ENCODE results near the gene ZBTB46. TPM values are rescaled to one million over a fixed set of nuclear protein-coding genes. Genes with fewer than 3 reads are reported as not detected.

Gene ZBTB46
- total and polyA plus RNA-seq, 10 of the 15 experiments (the other 5 are each of a cell fraction or from before 2014, with no cell fraction given), result 0.15 to 0.92 (median 0.34) TPM

GRCh38 chr20:63701329-63702035 lies 129.6 kb downstream of the ZBTB46 start:
- H3K4me3 ChIP-seq, result no peak overlapping the region
- SMC1A ChIA-PET (ENCODE audit: uncharacterized antibody, unreplicated experiment), result interaction anchor here (0.9 kb wide), 1 partner anchor 164 kb away, joined by 3 read pairs; the partner anchor contains the start of gene TPD52L2
- CTCF ChIA-PET, result no interaction called here
- POLR2A ChIA-PET, result interaction anchor here (0.6 kb wide), 1 partner anchor 190 kb away, joined by 4 read pairs; no protein-coding TSS in a partner anchor
- DNase-seq (ENCODE audit: low read depth, low spot score) (no peak), ATAC-seq (no peak), FAIRE-seq (no peak)
- H3K79me2 ChIP-seq (ENCODE audit: control insufficient read depth, insufficient read depth, low read length), result peaks cover 6% of the 10 kb centered on the region
- intact Hi-C loops (cut with micrococcal nuclease; ENCODE audit: unreplicated experiment) (no loop called here), in situ Hi-C loops (cut with MboI) (no loop called here)
- H3K36me3 ChIP-seq (ENCODE audit: control insufficient read depth in 2 of 2, insufficient read depth in 2 of 2, low read length in 1 of 2), result peaks cover 5 to 7% of the 10 kb centered on the region in 2 experiments; a peak in 3 of 4 replicates
- no peaks in the 10 kb centered on the region for H3K27me3 ChIP-seq (replicated peaks in 1 of 2; ENCODE audit: control insufficient read depth in 2 of 2, insufficient read depth in 2 of 2, low read length in 1 of 2)
- peaks cover 23% of the 10 kb centered on the region for H3K4me1 ChIP-seq (ENCODE audit: control insufficient read depth, insufficient read depth, low read length)
- no peak overlapping the region for H3K27ac ChIP-seq (ENCODE audit: control insufficient read depth, insufficient read depth)
- H3K9me3 ChIP-seq (replicated peaks; ENCODE audit: control insufficient read depth, insufficient read depth, low read length), result no peaks in the 10 kb centered on the region
- RAD21 ChIA-PET (ENCODE audit: unreplicated experiment), result interaction anchor here (0.5 kb wide), 1 partner anchor 27 kb away, joined by 4 read pairs; no protein-coding TSS in a partner anchor
- H4K20me1 ChIP-seq (ENCODE audit: control insufficient read depth, insufficient read depth), result no peaks in the 10 kb centered on the region
- 60% methylated on average over 12 of the region's 14 CpGs for whole genome bisulfite sequencing (ENCODE audit: insufficient coverage, insufficient replicate concordance, low lambda C conversion rate, missing lambda C conversion rate)
- no peak overlapping the region for H3K9ac ChIP-seq (ENCODE audit: control insufficient read depth, insufficient read depth, low read length)
- peak; percentile 18; the same call in 1 of the 2 replicates for TF ChIP-seq POLR2AphosphoS5 (IDR thresholded peaks at IDR 0.05; ENCODE audit: low read length)
- TF ChIP-seq SREBF2 (IDR thresholded peaks at IDR 0.05; ENCODE audit: low read length), result no peak
- no peak for TF ChIP-seq POLR2AphosphoS2 (IDR thresholded peaks at IDR 0.05; ENCODE audit: low read depth, low read length)
- no peak overlapping the region for H2AFZ ChIP-seq (ENCODE audit: control insufficient read depth, low read depth, low read length)
- H3K4me2 ChIP-seq (ENCODE audit: control insufficient read depth, insufficient read depth), result no peak overlapping the region
- BruUV-seq (replicated peaks), result no TSS peak

- ChIA-PET RAD21 (ENCODE audit: unreplicated experiment) (no interaction called here), CTCF (no interaction called here), SMC1A (ENCODE audit: uncharacterized antibody, unreplicated experiment) (no interaction called here), POLR2A (interaction anchor here (0.6 kb wide), 1 partner anchor 191 kb away, joined by 4 read pairs; no protein-coding TSS in a partner anchor)
- Histone ChIP-seq H3K9me3 (replicated peaks; ENCODE audit: control insufficient read depth, insufficient read depth, low read length) (no peaks in the 10 kb centered on the region), H3K9ac (ENCODE audit: control insufficient read depth, insufficient read depth, low read length) (no peak overlapping the region), H3K27me3 (replicated peaks in 1 of 2; ENCODE audit: control insufficient read depth in 2 of 2, insufficient read depth in 2 of 2, low read length in 1 of 2) (no peaks in the 10 kb centered on the region), H3K4me3 (no peak overlapping the region), H3K4me1 (ENCODE audit: control insufficient read depth, insufficient read depth, low read length) (peaks cover 18% of the 10 kb centered on the region), H3K79me2 (ENCODE audit: control insufficient read depth, insufficient read depth, low read length) (peaks cover under 1% of the 10 kb centered on the region), H4K20me1 (ENCODE audit: control insufficient read depth, insufficient read depth) (no peaks in the 10 kb centered on the region), H3K36me3 (ENCODE audit: control insufficient read depth in 2 of 2, insufficient read depth in 2 of 2, low read length in 1 of 2) (peaks cover 5 to 7% of the 10 kb centered on the region in 2 experiments; a peak in 3 of 4 replicates), H3K4me2 (ENCODE audit: control insufficient read depth, insufficient read depth) (no peak overlapping the region), H3K27ac (ENCODE audit: control insufficient read depth, insufficient read depth) (no peak overlapping the region), H2AFZ (ENCODE audit: control insufficient read depth, low read depth, low read length) (no peak overlapping the region)
- intact Hi-C loops (cut with micrococcal nuclease; ENCODE audit: unreplicated experiment) (no loop called here), in situ Hi-C loops (cut with MboI) (no loop called here)
- ATAC-seq (no peak), DNase-seq (ENCODE audit: low read depth, low spot score) (no peak), FAIRE-seq (no peak)
- no TSS peak for BruUV-seq (replicated peaks)
- WGBS (ENCODE audit: insufficient coverage, insufficient replicate concordance, low lambda C conversion rate, missing lambda C conversion rate), result 40% methylated on average over 5 of the region's 5 CpGs
- TF ChIP-seq POLR2A (IDR thresholded peaks at IDR 0.05; ENCODE audit: low read depth, low read length) (0 out of 2 replicates have a peak, but pooled peaks have one; percentile 1), KLF5 (IDR thresholded peaks at IDR 0.05; ENCODE audit: partially characterized antibody) (no peak)
These were observed 130.1 kb downstream of the ZBTB46 start for GRCh38 chr20:63701051-63701328.

Data from GM12878 (cell line).